Neural crest cell (in vitro differentiated cells): ENCODE data around the gene PACRG. TPM values are rescaled to one million over a fixed set of nuclear protein-coding genes. Genes with fewer than 3 reads are reported as not detected.

Source experiments
- DNase-seq: peaks from one replicate; pipeline ENCODE4 v3.0.0; 2021; ENCODE audit warnings: low read depth, mixed read lengths, low spot score
- H3K27ac Mint-ChIP-seq: one replicate; pipeline ENCODE4 v1.8.0; 2021; ENCODE audit warnings: mild to moderate bottlenecking, mixed read lengths; ENCODE audit not compliant: unreplicated experiment
- H3K27me3 Mint-ChIP-seq: 2 replicates; pipeline ENCODE4 v1.8.0; 2021; ENCODE audit warnings: low read depth, mild to moderate bottlenecking, mixed read lengths
- H3K36me3 Mint-ChIP-seq: 2 replicates; pipeline ENCODE4 v1.8.0; 2021; ENCODE audit warnings: low read depth, mild to moderate bottlenecking, mixed read lengths
- H3K4me1 Mint-ChIP-seq: 2 replicates; pipeline ENCODE4 v1.8.0; 2021; ENCODE audit warnings: mixed read lengths
- H3K4me3 Mint-ChIP-seq: one replicate; pipeline ENCODE4 v1.8.0; 2021; ENCODE audit warnings: mild to moderate bottlenecking, mixed read lengths
- H3K9me3 Mint-ChIP-seq: 2 replicates; pipeline ENCODE4 v1.8.0; 2021; ENCODE audit warnings: mixed read lengths
- CTCF ChIP-seq: fragments of 200-600 bp; sonication (generic); conservative IDR thresholded peaks from 2 replicates; pipeline ENCODE4 v1.5.0; 2021; ENCODE audit warnings: antibody characterized with exemption, mild to moderate bottlenecking
- total RNA-seq: library from RNA; stranded (reverse); gene quantifications from 2 replicates; pipeline ENCODE4 v1.2.1, GENCODE V29; 2021

PACRG gene
- total RNA-seq, 1 donor from 2014 or later, result 1.8 TPM

- Mint-ChIP-seq H3K27me3 (no peaks in the 10 kb centered on the region), H3K27ac (peak overlapping the region; percentile 79), H3K36me3 (no peaks in the 10 kb centered on the region), H3K4me1 (peaks cover 26% of the 10 kb centered on the region), H3K4me3 (no peak overlapping the region), H3K9me3 (no peaks in the 10 kb centered on the region)
- TF ChIP-seq CTCF, result no peak
- no peak for DNase-seq
These were observed 556.4 kb downstream of the PACRG start for GRCh38 chr6:163284151-163284550.

- no peaks in the 10 kb centered on the region for H3K9me3 Mint-ChIP-seq
- H3K27me3 Mint-ChIP-seq, result no peaks in the 10 kb centered on the region
- H3K27ac Mint-ChIP-seq, result peak overlapping the region; percentile 79
- DNase-seq, result no peak
- peaks cover 26% of the 10 kb centered on the region for H3K4me1 Mint-ChIP-seq
- H3K36me3 Mint-ChIP-seq, result no peaks in the 10 kb centered on the region
- no peak overlapping the region for H3K4me3 Mint-ChIP-seq
- no peak for TF ChIP-seq CTCF
These were observed 557.9 kb downstream of the PACRG start for GRCh38 chr6:163285691-163286090.

- no peak for TF ChIP-seq CTCF
- Mint-ChIP-seq H3K9me3 (peaks cover 7% of the 10 kb centered on the region), H3K4me1 (peaks cover 26% of the 10 kb centered on the region), H3K4me3 (no peak overlapping the region), H3K27ac (no peak overlapping the region), H3K36me3 (peaks cover 7% of the 10 kb centered on the region), H3K27me3 (no peaks in the 10 kb centered on the region)
- no peak for DNase-seq
These were observed 559.9 kb downstream of the PACRG start for GRCh38 chr6:163287626-163288025.

GRCh38 chr6:163288066-163288465 lies 560.3 kb downstream of the PACRG start:
- H3K36me3 Mint-ChIP-seq, result peaks cover 7% of the 10 kb centered on the region
- TF ChIP-seq CTCF, result no peak
- peaks cover 29% of the 10 kb centered on the region for H3K4me1 Mint-ChIP-seq
- H3K4me3 Mint-ChIP-seq, result no peak overlapping the region
- DNase-seq, result no peak
- H3K9me3 Mint-ChIP-seq, result peaks cover 7% of the 10 kb centered on the region
- H3K27ac Mint-ChIP-seq, result no peak overlapping the region
- H3K27me3 Mint-ChIP-seq, result no peaks in the 10 kb centered on the region

GRCh38 chr6:163288915-163289314 lies 561.1 kb downstream of the PACRG start:
- H3K27ac Mint-ChIP-seq, result no peak overlapping the region
- H3K9me3 Mint-ChIP-seq, result peaks cover 7% of the 10 kb centered on the region
- H3K4me3 Mint-ChIP-seq, result no peak overlapping the region
- H3K27me3 Mint-ChIP-seq, result no peaks in the 10 kb centered on the region
- TF ChIP-seq CTCF, result no peak
- peaks cover 7% of the 10 kb centered on the region for H3K36me3 Mint-ChIP-seq
- peaks cover 30% of the 10 kb centered on the region for H3K4me1 Mint-ChIP-seq
- no peak for DNase-seq

- Mint-ChIP-seq H3K27ac (no peak overlapping the region), H3K36me3 (peaks cover 7% of the 10 kb centered on the region)
These were observed 561.7 kb downstream of the PACRG start for GRCh38 chr6:163289447-163289846.

More at GRCh38 chr6:163289447-163289846, 561.7 kb downstream of the PACRG start:
- Mint-ChIP-seq H3K4me3 (no peak overlapping the region), H3K4me1 (peaks cover 26% of the 10 kb centered on the region), H3K9me3 (peaks cover 7% of the 10 kb centered on the region), H3K27me3 (no peaks in the 10 kb centered on the region)
- no peak for DNase-seq
- TF ChIP-seq CTCF, result no peak
